Nephron progenitor cell (in vitro differentiated cells): Measurements from ENCODE around the gene SEMA6A.

Experiments
- DNase-seq: peaks from one replicate; pipeline ENCODE4 v3.0.0; 2021
- H3K27ac Mint-ChIP-seq: 2 replicates; pipeline ENCODE4 v1.8.0; 2021; ENCODE audit warnings: mild to moderate bottlenecking, moderate library complexity, mixed read lengths
- H3K27me3 Mint-ChIP-seq: 2 replicates; pipeline ENCODE4 v1.8.0; 2021; ENCODE audit warnings: mild to moderate bottlenecking, low read depth, mixed read lengths; ENCODE audit not compliant: poor library complexity
- H3K36me3 Mint-ChIP-seq: 2 replicates; pipeline ENCODE4 v1.8.0; 2021; ENCODE audit warnings: low read depth, mixed read lengths
- H3K4me1 Mint-ChIP-seq: 2 replicates; pipeline ENCODE4 v1.8.0; 2021; ENCODE audit warnings: mixed read lengths
- H3K4me3 Mint-ChIP-seq: 2 replicates; pipeline ENCODE4 v1.8.0; 2021; ENCODE audit warnings: mild to moderate bottlenecking, moderate library complexity, mixed read lengths
- H3K9me3 Mint-ChIP-seq: 2 replicates; pipeline ENCODE4 v1.8.0; 2021; ENCODE audit warnings: mild to moderate bottlenecking, moderate library complexity, mixed read lengths
- TF ChIP-seq, protein P1 (sequence below): fragments of 200-600 bp; sonication (generic); IDR thresholded peaks from 2 replicates; pipeline ENCODE4 v1.5.0; 2021; ENCODE audit warnings: antibody characterized with exemption

SEMA6A gene

GRCh38 chr5:116423141-116423540 is 151.5 kb downstream of the SEMA6A start:
- Mint-ChIP-seq H3K36me3 (no peaks in the 10 kb centered on the region), H3K27ac (no peak overlapping the region), H3K9me3 (peaks cover 4% of the 10 kb centered on the region), H3K4me3 (no peak overlapping the region), H3K4me1 (peaks cover 6% of the 10 kb centered on the region), H3K27me3 (no peaks in the 10 kb centered on the region)
- TF ChIP-seq, protein P1, sequence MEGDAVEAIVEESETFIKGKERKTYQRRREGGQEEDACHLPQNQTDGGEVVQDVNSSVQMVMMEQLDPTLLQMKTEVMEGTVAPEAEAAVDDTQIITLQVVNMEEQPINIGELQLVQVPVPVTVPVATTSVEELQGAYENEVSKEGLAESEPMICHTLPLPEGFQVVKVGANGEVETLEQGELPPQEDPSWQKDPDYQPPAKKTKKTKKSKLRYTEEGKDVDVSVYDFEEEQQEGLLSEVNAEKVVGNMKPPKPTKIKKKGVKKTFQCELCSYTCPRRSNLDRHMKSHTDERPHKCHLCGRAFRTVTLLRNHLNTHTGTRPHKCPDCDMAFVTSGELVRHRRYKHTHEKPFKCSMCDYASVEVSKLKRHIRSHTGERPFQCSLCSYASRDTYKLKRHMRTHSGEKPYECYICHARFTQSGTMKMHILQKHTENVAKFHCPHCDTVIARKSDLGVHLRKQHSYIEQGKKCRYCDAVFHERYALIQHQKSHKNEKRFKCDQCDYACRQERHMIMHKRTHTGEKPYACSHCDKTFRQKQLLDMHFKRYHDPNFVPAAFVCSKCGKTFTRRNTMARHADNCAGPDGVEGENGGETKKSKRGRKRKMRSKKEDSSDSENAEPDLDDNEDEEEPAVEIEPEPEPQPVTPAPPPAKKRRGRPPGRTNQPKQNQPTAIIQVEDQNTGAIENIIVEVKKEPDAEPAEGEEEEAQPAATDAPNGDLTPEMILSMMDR: no peak
- no peak for DNase-seq

DNA sequence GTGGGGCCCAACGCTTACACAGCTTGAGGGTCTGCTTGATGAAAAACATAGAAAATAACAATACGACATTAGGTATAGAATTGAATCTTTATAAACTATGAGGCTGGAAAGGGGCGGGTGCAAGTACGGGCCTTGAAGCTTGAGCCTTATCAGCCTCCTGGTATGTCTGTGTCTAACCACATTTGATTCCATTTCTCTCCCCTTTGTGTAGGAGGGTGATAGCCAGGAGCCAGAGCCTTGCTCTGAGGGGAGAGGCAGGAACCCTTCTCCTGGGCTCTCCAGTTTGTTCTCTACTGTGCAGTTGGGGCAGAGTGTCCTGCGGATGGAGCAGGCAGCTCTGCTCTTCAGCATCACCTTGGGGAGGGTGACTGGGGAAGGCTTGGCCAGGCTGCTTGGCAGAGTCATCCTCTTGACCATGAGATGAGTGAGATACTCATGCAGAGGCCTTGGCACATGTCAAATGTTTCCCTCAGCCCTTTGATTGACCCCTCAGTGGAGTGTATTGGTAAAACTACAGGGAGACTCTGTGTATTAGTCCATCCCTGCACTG is 153.5 kb downstream of the SEMA6A start:
- H3K27me3 Mint-ChIP-seq: no peaks in the 10 kb centered on the region
- no peaks in the 10 kb centered on the region for H3K36me3 Mint-ChIP-seq
- peaks cover 4% of the 10 kb centered on the region for H3K9me3 Mint-ChIP-seq
- peaks cover 6% of the 10 kb centered on the region for H3K4me1 Mint-ChIP-seq
- H3K4me3 Mint-ChIP-seq: no peak overlapping the region
- no peak overlapping the region for H3K27ac Mint-ChIP-seq
- TF ChIP-seq, protein P1: no peak
- DNase-seq: no peak

GRCh38 chr5:116420540-116420939 is 154.1 kb downstream of the SEMA6A start:
- Mint-ChIP-seq H3K4me1 (peaks cover 6% of the 10 kb centered on the region), H3K4me3 (no peak overlapping the region), H3K27me3 (no peaks in the 10 kb centered on the region), H3K9me3 (peaks cover 4% of the 10 kb centered on the region), H3K27ac (no peak overlapping the region), H3K36me3 (no peaks in the 10 kb centered on the region)
- TF ChIP-seq, protein P1: no peak
- DNase-seq: no peak

GRCh38 chr5:116419258-116419657 is 155.4 kb downstream of the SEMA6A start:
- Mint-ChIP-seq H3K4me3 (no peak overlapping the region), H3K27ac (no peak overlapping the region), H3K27me3 (no peaks in the 10 kb centered on the region), H3K4me1 (no peaks in the 10 kb centered on the region), H3K9me3 (peaks cover 4% of the 10 kb centered on the region), H3K36me3 (no peaks in the 10 kb centered on the region)
- no peak for DNase-seq
- TF ChIP-seq, protein P1: no peak

GRCh38 chr5:116418774-116419173 is 155.8 kb downstream of the SEMA6A start:
- no peak overlapping the region for H3K4me3 Mint-ChIP-seq
- no peaks in the 10 kb centered on the region for H3K4me1 Mint-ChIP-seq
- TF ChIP-seq, protein P1: no peak
- no peak for DNase-seq
- H3K27me3 Mint-ChIP-seq: no peaks in the 10 kb centered on the region
- H3K27ac Mint-ChIP-seq: no peak overlapping the region
- H3K9me3 Mint-ChIP-seq: peaks cover 4% of the 10 kb centered on the region
- no peaks in the 10 kb centered on the region for H3K36me3 Mint-ChIP-seq

GRCh38 chr5:116418016-116418415 is 156.6 kb downstream of the SEMA6A start:
- H3K4me3 Mint-ChIP-seq: no peak overlapping the region
- H3K4me1 Mint-ChIP-seq: no peaks in the 10 kb centered on the region
- no peak overlapping the region for H3K27ac Mint-ChIP-seq
- peaks cover 4% of the 10 kb centered on the region for H3K9me3 Mint-ChIP-seq
- H3K27me3 Mint-ChIP-seq: no peaks in the 10 kb centered on the region
- no peak for DNase-seq
- TF ChIP-seq, protein P1: no peak
- H3K36me3 Mint-ChIP-seq: no peaks in the 10 kb centered on the region
